HG03520 (cell line): Measurements from ENCODE around the gene PSMD10.
A peak's percentile ranks its signal among the peaks of the same experiment; 100 is the strongest.

ENCODE experiments used
- ATAC-seq: cut with Tn5 transposase; IDR thresholded peaks from one replicate; pipeline ENCODE4 v1.9.1; 2021; ENCODE audit warnings: mild to moderate bottlenecking, moderate library complexity; ENCODE audit not compliant: unreplicated experiment

PSMD10 gene

DNA sequence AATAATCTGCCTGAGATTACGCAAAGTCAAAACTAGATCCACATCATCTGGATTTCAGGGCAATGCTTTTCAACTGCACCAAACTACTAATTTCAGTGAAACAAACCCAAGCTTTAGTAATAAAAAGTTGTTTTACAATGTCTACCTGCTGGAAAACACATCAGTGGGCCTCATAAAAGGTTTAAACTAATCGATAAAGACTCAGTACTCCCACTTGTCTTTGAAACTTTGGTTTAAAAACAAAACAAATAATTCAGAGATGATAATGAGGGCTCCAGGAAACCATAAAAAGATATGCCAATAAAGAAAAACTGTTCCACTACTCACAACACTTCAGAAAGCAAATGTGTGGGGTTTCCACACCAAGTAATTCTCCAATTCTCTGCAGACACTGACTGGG is 10.2 kb downstream of the PSMD10 start:
- no peak for ATAC-seq

DNA sequence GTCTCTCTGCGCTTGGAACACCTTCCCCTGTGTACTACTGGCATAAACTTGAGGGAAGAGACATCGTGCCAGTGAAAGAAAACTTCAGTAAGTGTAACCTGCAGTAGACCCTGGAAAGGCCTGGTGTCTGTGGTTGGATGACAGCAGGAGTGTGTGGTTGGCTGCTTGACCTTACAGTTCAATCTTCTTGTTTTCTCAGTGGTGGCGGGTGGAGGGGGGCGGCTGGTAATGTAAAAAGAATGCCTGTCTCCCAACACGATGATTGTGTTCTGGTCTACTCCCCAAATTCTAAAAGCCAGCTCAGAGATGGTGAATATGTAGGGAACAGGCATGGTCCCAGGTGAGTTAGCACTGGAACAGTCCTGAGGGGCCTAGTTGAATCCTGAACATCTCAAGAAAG is 18.6 kb downstream of the PSMD10 start:
- no peak for ATAC-seq

DNA sequence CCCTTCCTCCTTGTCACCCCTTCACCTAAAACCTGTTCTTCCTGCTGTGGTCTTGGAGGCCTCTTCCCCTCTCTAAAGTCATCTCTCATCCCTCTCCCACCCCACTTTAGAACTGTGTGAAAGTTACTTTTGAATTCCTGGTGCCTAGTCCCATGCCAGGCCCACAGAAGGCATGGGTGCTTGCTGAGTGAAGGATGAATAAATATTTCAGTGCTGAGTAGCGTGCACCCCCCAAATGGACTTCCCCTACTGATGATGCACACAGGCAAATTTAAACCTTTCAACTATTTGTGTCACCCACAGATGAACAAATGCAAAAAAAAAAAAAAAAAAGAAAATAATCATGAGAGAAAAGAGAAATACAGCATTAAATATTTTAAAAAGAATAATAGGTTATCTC is 19.8 kb downstream of the PSMD10 start:
- no peak for ATAC-seq

DNA sequence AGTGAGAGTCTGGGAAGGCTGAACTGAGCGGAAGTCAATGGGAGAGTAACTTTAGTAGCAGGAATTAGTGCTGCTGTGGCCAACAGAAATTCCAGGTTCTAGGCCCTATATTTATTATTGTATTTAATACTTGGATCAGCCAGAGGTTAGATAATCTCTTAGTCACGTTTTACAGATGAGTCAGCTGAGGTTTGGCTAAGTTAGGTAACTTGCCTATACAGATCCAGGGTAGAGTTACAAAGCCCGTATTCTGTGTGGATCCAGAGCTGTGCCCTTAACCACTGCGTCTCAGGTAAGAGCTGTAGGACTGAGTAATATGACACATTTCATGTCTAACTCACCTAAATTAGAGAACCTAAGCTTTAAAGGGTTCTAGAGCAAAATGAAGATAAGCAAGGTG is 20.5 kb downstream of the PSMD10 start:
- no peak for ATAC-seq

DNA sequence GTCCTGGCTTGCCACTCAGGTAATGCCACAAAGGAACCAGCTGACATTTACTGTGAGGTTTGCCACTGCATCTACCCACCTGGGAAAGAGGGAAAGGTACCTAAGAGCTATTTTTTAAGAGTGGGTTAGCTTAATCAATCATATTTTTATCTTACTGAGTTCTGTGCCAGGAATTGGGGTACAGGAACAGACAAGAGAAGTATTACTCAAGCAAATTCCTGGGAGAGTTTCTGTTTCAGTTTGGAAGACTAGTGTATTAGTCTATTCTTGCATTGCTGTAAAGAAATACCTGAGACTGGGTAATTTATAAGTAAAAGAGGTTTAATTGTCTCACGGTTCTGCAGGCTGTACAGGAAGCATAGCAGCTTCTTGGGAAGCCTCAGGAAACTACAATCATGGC is 23.2 kb downstream of the PSMD10 start:
- ATAC-seq = no peak

DNA sequence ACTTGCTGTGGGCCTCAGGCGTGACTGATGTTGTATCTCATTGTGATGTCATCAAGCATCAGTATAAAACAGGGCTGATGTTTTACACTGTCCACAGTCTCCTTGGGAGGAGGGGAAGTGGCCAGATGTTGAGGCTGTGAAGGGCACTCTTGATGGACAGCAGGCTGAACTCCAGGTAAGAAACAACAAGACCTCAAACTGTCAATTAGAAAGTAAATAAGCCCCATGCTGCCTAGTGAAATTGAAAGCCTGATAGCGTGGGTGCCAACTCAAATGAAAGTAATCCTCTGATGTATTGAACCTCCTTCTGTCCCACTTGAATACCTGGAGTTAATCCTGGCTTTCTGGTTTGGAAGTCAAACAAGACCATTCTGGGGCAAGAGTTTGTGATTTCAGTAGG is 26.7 kb downstream of the PSMD10 start:
- ATAC-seq = peak; percentile 59

DNA sequence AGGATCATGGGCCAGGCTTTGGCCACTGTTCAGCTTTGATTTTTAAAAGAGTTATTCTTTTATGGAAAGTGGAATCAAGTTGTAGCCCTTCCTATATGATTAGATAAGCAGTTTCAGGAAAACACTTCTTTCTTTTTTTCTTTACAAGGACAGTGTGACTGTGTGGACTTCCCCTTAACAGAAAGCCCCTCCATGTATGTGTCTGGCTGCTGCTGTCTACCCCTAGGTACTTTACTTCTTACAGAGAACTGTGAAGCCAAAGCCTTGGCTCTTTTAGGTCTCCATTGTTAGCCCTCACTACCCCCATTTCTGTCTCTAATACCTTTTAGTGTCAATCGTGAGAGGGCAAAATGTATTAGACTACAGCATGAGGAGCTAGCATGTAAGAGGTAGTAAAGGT is 27.3 kb downstream of the PSMD10 start:
- ATAC-seq = peak; percentile 26

DNA sequence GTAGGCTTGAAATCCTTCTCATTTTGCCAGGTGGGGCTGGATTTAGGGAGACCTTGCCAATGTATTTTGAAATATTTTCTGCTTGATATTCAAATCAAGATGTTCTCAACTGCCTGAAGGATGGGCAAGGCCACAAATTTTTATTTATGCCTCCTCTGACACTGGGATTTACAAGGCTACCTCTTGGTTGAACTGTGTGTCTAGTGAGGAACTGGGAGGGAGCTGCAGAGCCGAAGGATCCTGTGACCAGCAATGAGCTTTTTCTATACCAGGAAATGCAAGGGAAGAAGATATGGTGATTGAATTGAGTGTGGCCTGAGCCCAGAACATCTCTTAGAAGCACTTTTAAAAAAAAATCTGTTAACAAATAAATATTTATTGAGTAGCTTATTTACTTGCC is 31.5 kb downstream of the PSMD10 start:
- ATAC-seq = no peak

DNA sequence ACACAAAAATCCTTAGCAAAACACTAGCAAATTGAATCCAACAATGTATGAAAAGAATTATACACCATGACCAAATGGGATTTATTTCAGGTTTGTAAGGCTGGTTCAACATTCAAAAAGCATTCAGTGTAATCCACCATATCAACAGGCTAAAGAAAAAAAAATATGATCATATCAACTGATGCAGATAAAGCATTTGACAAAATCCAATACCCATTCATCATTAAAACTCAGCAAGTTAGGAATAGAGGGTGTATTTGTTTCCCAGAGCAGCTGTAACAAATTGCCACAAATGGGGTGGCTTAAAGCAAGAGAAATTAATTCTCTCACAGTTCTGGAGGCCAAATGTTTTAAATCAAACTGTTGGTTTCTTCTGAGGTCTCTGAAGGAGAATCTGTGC is 35.8 kb downstream of the PSMD10 start:
- ATAC-seq = no peak

DNA sequence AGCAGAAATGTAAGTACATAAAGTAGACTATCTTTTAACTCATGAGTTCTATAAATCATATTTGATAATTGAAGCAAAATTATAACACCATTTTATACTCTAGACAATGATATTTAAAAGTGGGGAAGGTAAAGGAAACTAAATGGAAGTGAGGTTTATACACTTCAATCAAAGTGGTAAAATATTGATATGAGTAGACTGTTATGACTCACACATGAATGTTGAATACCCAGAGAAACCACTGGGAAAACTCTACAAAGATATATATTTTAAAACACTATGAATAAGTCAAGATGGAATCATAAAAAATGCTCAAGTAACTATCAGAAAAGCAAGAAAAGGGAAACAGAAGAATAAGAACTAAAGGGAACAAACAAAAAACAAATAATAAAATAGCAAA is 38.1 kb downstream of the PSMD10 start:
- ATAC-seq = no peak

DNA sequence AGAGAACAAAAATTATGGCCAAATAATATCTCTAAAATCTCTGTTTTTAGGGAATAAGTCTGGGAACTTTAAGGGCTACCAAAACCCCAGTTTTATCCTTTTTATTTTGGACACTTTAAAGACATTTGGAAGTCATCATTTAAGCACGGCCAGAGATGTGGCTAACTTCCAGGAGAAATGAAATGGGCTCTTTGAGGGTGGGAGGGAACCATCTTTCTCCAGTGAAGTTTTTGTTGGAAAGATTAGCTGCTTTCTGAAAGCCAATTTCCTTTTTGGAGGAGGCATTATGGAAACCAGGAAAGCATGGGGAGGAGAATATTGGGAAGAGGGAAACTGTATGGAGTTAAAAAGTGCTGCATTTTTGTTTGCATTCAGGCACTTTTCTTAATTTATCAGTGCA is 41.7 kb downstream of the PSMD10 start:
- no peak for ATAC-seq

DNA sequence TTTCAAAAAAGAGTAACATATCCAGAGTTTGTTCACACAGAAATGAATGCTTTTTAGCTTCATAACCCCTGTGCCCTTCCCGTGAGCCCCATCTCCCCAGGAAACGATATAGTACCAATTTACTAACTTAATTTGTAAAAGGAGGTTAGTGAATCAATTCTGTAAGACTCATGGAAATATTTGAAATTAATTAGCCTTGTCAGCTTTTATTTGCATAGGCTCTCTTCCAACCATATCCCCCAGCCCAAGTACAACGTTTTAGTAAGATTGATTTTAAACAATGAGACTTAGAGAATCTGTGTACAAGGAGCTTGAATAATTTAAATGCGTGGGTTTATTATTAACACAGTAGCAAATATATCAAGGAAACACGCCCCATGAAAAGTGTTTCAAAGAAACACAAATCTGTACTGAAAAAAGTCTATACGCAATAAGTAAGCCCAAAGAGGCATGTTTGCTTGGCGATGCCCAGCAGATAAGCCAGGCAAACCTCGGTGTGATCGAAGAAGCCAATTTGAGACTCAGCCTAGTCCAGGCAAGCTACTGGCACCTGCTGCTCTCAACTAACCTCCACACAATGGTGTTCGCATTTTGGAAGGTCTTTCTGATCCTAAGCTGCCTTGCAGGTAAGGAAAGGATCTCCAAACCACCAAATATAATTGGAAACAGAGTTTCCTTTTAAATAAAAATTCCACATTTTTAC is 46.6 kb downstream of the PSMD10 start, which contains the start of gene VSIG1:
Gene VSIG1, plus strand, starts transcription at position 512 of the 703 bp plus-strand sequence. Its CDS starts 66 bp downstream, at position 578.
- ATAC-seq = no peak

DNA sequence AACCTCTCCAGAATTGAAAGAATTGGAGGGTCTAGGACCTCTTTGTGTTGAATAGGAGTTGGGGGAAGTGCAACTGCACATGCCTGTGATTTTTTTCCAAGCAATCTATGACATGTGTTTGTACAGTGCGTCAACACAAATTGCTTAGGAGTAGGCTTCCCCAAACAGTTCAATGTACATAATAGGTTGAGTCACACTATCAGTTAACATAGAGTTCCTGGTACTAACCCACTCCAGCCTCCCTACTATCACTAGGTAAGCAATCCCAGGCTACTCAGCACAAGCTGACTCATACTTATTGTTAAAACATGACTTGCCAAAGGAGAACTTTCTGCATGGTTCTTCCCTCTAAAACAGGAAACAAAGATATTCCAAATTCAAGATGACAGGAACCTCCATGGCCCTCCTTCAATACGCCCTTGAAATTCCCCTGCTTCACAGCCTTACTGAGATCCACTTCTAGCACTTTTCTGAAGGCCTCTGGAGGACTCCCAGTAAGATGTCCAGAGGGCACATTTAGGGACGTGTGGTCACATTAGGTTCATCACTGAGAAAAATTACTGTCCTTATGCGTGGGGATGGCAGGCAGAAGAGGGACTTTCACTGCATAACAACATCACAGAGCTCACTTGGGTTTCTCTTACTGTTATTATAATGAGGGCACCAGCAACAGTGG is 54.9 kb downstream of the PSMD10 start:
- no peak for ATAC-seq

DNA sequence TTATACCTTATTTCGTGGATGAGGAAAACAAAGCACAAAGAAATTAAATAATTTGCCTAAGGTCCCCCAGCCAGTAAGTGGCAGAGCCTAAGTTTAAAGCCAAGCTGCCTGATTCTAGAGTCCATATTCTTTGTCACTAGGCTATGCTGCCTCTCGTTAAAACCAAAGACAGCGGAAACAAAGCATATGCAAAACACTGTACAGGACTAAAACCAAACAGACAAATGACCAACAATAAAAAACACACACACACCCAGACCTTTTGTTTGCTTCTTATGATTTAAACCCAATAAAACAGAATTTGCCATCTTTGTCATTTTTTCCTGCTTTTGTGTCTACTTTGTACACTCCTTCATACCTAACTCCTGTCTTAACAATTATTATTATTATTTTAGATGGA is 56.6 kb downstream of the PSMD10 start:
- ATAC-seq = no peak
